ENCODE results near the gene LST1.

Gene LST1

DNA sequence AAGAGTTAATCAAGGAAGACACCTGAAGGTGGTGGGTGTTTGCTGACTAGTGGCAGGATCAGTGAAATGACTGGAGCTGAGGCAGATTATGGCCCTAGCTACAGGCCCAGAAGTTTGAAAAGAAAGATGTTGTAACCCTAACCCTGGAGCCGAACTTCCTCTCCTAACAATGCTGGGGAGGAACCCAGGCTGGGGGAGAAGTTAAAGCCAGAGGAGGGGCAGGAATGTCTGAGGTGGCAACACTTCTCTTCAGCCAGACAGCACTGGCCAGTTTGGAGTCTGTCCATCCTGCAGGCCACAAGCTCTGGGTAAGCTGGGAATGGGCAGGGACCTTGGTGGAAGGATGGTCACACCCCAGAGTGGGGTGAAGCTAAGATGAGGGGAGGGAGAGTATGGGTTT is at the start of gene LST1:
LST1 (plus strand) TSS at position 270 of the 400 bp plus-strand sequence. CDS start 1,023 bp downstream, outside the sequence.
- ATAC-seq (ENCODE audit: low read depth) (no peak), DNase-seq (ENCODE audit: low spot score) (no peak)
- H3K4me3 ChIP-seq (ENCODE audit: severe bottlenecking) = no peak within 1 kb of the TSS
- no peaks in the 10 kb centered on the region for H3K36me3 ChIP-seq (ENCODE audit: low read depth)
- TF ChIP-seq, protein P1, sequence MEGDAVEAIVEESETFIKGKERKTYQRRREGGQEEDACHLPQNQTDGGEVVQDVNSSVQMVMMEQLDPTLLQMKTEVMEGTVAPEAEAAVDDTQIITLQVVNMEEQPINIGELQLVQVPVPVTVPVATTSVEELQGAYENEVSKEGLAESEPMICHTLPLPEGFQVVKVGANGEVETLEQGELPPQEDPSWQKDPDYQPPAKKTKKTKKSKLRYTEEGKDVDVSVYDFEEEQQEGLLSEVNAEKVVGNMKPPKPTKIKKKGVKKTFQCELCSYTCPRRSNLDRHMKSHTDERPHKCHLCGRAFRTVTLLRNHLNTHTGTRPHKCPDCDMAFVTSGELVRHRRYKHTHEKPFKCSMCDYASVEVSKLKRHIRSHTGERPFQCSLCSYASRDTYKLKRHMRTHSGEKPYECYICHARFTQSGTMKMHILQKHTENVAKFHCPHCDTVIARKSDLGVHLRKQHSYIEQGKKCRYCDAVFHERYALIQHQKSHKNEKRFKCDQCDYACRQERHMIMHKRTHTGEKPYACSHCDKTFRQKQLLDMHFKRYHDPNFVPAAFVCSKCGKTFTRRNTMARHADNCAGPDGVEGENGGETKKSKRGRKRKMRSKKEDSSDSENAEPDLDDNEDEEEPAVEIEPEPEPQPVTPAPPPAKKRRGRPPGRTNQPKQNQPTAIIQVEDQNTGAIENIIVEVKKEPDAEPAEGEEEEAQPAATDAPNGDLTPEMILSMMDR (IDR thresholded peaks at IDR 0.05; ENCODE audit: poor library complexity, severe bottlenecking) = no peak
- H3K27ac ChIP-seq (ENCODE audit: poor library complexity, severe bottlenecking) = no peak within 1 kb of the TSS
- H3K27me3 ChIP-seq (ENCODE audit: insufficient read depth, poor library complexity, severe bottlenecking) = no peaks in the 10 kb centered on the region
- H3K4me1 ChIP-seq (ENCODE audit: insufficient read depth, poor library complexity, severe bottlenecking) = no peaks in the 10 kb centered on the region
- H3K9me3 ChIP-seq (ENCODE audit: severe bottlenecking) = no peaks in the 10 kb centered on the region

DNA sequence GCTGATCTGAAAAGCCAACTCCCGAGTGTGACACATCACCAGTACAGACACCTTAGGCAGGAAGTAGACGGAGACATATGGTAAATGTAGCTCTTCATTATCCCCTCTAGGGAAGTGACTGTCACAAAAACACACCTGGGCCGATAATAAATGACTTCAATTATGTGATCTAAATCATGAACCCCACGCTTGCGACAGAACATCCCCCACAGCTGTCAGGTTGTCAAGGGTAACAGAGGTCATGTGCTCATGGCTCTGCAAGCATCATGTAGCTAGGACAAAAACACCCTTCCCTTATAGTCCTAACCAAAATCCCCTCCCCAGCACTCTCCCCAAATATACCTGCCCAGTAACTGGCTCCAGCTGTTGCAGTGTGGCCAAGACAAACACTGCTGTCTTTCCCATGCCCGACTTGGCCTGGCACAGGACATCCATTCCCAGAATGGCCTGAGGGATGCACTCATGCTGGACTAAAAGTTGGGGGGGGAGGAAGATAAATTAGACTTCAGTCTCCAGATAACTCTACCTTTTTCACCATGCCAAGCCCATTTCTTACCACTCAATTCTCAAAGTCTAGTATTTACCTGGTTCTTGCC is 47.2 kb upstream of the LST1 start:
- no peak for ATAC-seq (ENCODE audit: low read depth)
- Histone ChIP-seq H3K9me3 (ENCODE audit: severe bottlenecking) (no peaks in the 10 kb centered on the region), H3K4me3 (ENCODE audit: severe bottlenecking) (no peak overlapping the region), H3K36me3 (ENCODE audit: low read depth) (peaks cover 82% of the 10 kb centered on the region), H3K4me1 (ENCODE audit: insufficient read depth, poor library complexity, severe bottlenecking) (peaks cover 12% of the 10 kb centered on the region), H3K27ac (ENCODE audit: poor library complexity, severe bottlenecking) (no peak overlapping the region), H3K27me3 (ENCODE audit: insufficient read depth, poor library complexity, severe bottlenecking) (no peaks in the 10 kb centered on the region)
- TF ChIP-seq, protein P1 (IDR thresholded peaks at IDR 0.05; ENCODE audit: poor library complexity, severe bottlenecking) = no peak
- DNase-seq (ENCODE audit: low spot score) = no peak

DNA sequence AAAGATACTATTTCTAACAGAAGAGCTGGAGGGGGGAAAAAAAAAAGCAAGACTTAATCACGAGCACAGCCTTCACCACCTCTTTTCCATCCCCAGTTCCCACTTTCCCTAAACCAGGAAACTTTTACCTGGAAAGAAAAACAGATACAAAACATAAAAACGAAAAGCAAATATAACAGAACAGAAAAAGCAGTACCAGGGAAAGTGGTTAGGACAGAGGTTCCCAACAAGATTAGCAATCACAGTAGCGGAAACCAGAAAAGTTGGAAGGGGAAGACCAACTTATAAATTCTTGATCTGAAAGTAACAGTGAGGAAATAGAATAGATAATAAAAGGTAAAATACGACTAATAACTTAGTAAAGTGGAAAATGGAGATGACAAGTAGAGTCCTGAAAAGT is 45.4 kb upstream of the LST1 start:
- DNase-seq (ENCODE audit: low spot score) (no peak), ATAC-seq (ENCODE audit: low read depth) (no peak)
- Histone ChIP-seq H3K4me1 (ENCODE audit: insufficient read depth, poor library complexity, severe bottlenecking) (peaks cover 12% of the 10 kb centered on the region), H3K9me3 (ENCODE audit: severe bottlenecking) (no peaks in the 10 kb centered on the region), H3K4me3 (ENCODE audit: severe bottlenecking) (peak overlapping the region; percentile 48), H3K36me3 (ENCODE audit: low read depth) (peaks cover 65% of the 10 kb centered on the region), H3K27me3 (ENCODE audit: insufficient read depth, poor library complexity, severe bottlenecking) (no peaks in the 10 kb centered on the region), H3K27ac (ENCODE audit: poor library complexity, severe bottlenecking) (peak overlapping the region; percentile 87)
- TF ChIP-seq, protein P1 (IDR thresholded peaks at IDR 0.05; ENCODE audit: poor library complexity, severe bottlenecking) = no peak

DNA sequence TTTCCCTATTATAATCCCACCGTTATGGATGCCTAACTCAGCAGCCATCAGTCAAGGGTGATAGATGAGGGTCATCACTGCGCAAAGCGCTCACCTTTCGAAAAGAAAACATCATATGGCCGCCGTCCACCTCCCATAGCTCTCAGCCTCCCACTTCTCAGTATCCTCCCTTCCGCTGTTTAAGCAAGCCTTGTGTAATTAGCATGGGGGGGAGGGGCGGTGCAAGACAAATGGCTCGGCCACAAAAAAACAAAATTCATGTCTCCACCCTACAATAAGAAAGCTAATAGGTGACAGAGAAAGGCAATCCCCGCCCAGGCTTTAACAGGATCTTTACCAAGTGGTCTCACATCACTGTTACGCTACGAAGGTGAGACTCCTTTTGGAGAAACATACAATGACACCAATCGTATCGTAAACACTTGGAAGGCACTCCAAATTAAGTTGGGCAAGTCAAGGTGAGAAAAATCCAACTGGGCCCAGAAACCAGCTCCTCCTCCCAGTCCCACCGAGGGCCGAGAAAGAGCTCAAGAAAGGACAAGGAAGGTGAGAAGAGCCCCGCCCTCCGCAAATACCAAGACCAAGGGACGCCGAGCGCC is 44.9 kb upstream of the LST1 start:
- Histone ChIP-seq H3K36me3 (ENCODE audit: low read depth) (peaks cover 60% of the 10 kb centered on the region), H3K4me1 (ENCODE audit: insufficient read depth, poor library complexity, severe bottlenecking) (peaks cover 12% of the 10 kb centered on the region), H3K4me3 (ENCODE audit: severe bottlenecking) (peak overlapping the region; percentile 48), H3K27me3 (ENCODE audit: insufficient read depth, poor library complexity, severe bottlenecking) (no peaks in the 10 kb centered on the region), H3K9me3 (ENCODE audit: severe bottlenecking) (no peaks in the 10 kb centered on the region), H3K27ac (ENCODE audit: poor library complexity, severe bottlenecking) (peak overlapping the region; percentile 87)
- DNase-seq (ENCODE audit: low spot score) (no peak), ATAC-seq (ENCODE audit: low read depth) (peak; percentile 16; the same call in 1 of the 3 replicates)
- TF ChIP-seq, protein P1 (IDR thresholded peaks at IDR 0.05; ENCODE audit: poor library complexity, severe bottlenecking) = no peak
